H1 (cell line): ENCODE measurements around the gene RIPOR1. TPM values are rescaled to one million over a fixed set of nuclear protein-coding genes. Genes with fewer than 3 reads are reported as not detected.

Experiments
- CTCF ChIA-PET: fragments of 300-600 bp; sonication (Branson Sonifier 250); formaldehyde crosslinking; loops from one replicate; lab custom pipeline; 2021; ENCODE audit not compliant: partially characterized antibody; lab: Charles Lee
- POLR2A ChIA-PET: fragments of 300-600 bp; sonication (Branson Sonifier 250); formaldehyde crosslinking; loops from one replicate; lab custom pipeline; 2021; ENCODE audit warnings: inconsistent platforms; ENCODE audit not compliant: partially characterized antibody; lab: Charles Lee
- DNase-seq, 2 experiments: peaks; one replicate each; pipeline versions ENCODE4 v3.0.0 to v3.0.0-alpha.2; 2010 to 2022; ENCODE audit warnings: low spot score in 2 of 2, low read depth in 1 of 2, mixed read lengths in 1 of 2
- FAIRE-seq: peaks from 2 replicates; lab custom pipeline; 2011; peaks lifted over from hg19 to GRCh38; lab: Jason Lieb, UNC
- H2AFZ ChIP-seq: 2 replicates; pipeline ENCODE4 v1.8.1; 2012; ENCODE audit warnings: low read length, inconsistent platforms
- H2AK5ac ChIP-seq: 2 replicates; pipeline ENCODE4 v1.6.1; 2013; ENCODE audit warnings: low read depth, low read length
- H2BK120ac ChIP-seq: replicated peaks from 2 replicates; pipeline ENCODE3; 2013; ENCODE audit warnings: low read depth, low read length, inconsistent platforms
- H2BK12ac ChIP-seq: 2 replicates; pipeline ENCODE4 v1.6.1; 2013; ENCODE audit warnings: low read depth, low read length
- H2BK15ac ChIP-seq: 2 replicates; pipeline ENCODE4 v1.6.1; 2013; ENCODE audit warnings: low read length
- H2BK20ac ChIP-seq: 2 replicates; pipeline ENCODE4 v1.6.1; 2013; ENCODE audit warnings: low read length
- H2BK5ac ChIP-seq: 2 replicates; pipeline ENCODE4 v1.6.1; 2013; ENCODE audit warnings: low read depth, low read length
- H3K14ac ChIP-seq: 2 replicates; pipeline ENCODE4 v1.6.1; 2013; ENCODE audit warnings: inconsistent platforms; ENCODE audit not compliant: insufficient read length
- H3K18ac ChIP-seq: 2 replicates; pipeline ENCODE4 v1.6.1; 2013; ENCODE audit warnings: low read length; ENCODE audit errors: extremely low read depth
- H3K23ac ChIP-seq: 2 replicates; pipeline ENCODE4 v1.6.1; 2013; ENCODE audit warnings: inconsistent platforms; ENCODE audit not compliant: insufficient read length
- H3K23me2 ChIP-seq: 2 replicates; pipeline ENCODE4 v1.6.1; 2013; ENCODE audit warnings: low read depth, low read length
- H3K27ac ChIP-seq: 2 replicates; pipeline ENCODE4 v1.6.1; 2011; ENCODE audit warnings: low read depth, low read length, inconsistent platforms
- H3K27me3 ChIP-seq, 4 experiments: replicated peaks in 1 of 4; 1 replicate in 1 of 4; 2 replicates in 3 of 4; pipeline versions ENCODE4 v1.6.1 to v1.8.1; 2011 to 2013; ENCODE audit warnings: low read length in 3 of 4, mild to moderate bottlenecking in 3 of 4, inconsistent platforms in 2 of 4, mixed read lengths in 2 of 4, moderate library complexity in 1 of 4; ENCODE audit not compliant: control insufficient read depth in 3 of 4, insufficient read depth in 3 of 4; ENCODE audit errors: extremely low read depth in 1 of 4
- H3K36me3 ChIP-seq, 4 experiments: 2 replicates each; pipeline versions ENCODE4 v1.6.1 to v1.8.1; 2011 to 2013; ENCODE audit warnings: mild to moderate bottlenecking in 4 of 4, low read length in 3 of 4, moderate library complexity in 2 of 4, control low read depth in 1 of 4, inconsistent platforms in 1 of 4; ENCODE audit not compliant: insufficient read depth in 4 of 4, control insufficient read depth in 2 of 4
- H3K4ac ChIP-seq: replicated peaks from 2 replicates; pipeline ENCODE3; 2013; ENCODE audit warnings: low read length, low read depth, mixed read lengths, inconsistent platforms; ENCODE audit not compliant: insufficient read length
- H3K4me1 ChIP-seq, 4 experiments: replicated peaks in 1 of 4; 1 replicate in 1 of 4; 2 replicates in 3 of 4; pipeline versions ENCODE4 v1.6.1 to v1.8.1; 2011 to 2013; ENCODE audit warnings: low read length in 3 of 4, inconsistent platforms in 2 of 4, mixed read lengths in 1 of 4; ENCODE audit not compliant: insufficient read depth in 4 of 4, control insufficient read depth in 3 of 4
- H3K4me2 ChIP-seq, 2 experiments: 2 replicates each; pipeline versions ENCODE4 v1.6.1 to v1.8.1; 2011 to 2013; ENCODE audit warnings: low read depth in 2 of 2, low read length in 2 of 2, control low read depth in 1 of 2, inconsistent platforms in 1 of 2, mild to moderate bottlenecking in 1 of 2; ENCODE audit not compliant: insufficient read depth in 1 of 2
- H3K4me3 ChIP-seq, 4 experiments: fragments of 200-600, 300-600 bp in 1 of 4; sonication (generic), shearing (Covaris generic), sonication (Bioruptor Twin) in 1 of 4; 2 replicates each; pipeline versions ENCODE4 v1.5.1 to v1.8.1; 2011 to 2016; ENCODE audit warnings: low read length in 4 of 4, low read depth in 3 of 4, control low read depth in 2 of 4, inconsistent platforms in 2 of 4, mild to moderate bottlenecking in 2 of 4, mixed read lengths in 1 of 4, moderate library complexity in 1 of 4; ENCODE audit not compliant: insufficient read depth in 2 of 4; ENCODE audit errors: extremely low read depth in 1 of 4
- H3K56ac ChIP-seq: replicated peaks from 2 replicates; pipeline ENCODE3; 2013; ENCODE audit warnings: low read depth, mild to moderate bottlenecking, mixed read lengths, low read length, inconsistent platforms; ENCODE audit not compliant: insufficient read length
- H3K79me1 ChIP-seq: 2 replicates; pipeline ENCODE4 v1.6.1; 2013; ENCODE audit warnings: low read depth, low read length, control low read depth
- H3K79me2 ChIP-seq, 2 experiments: 2 replicates each; pipeline versions ENCODE4 v1.6.1 to v1.8.1; 2012 to 2013; ENCODE audit warnings: low read length in 2 of 2, mild to moderate bottlenecking in 2 of 2, inconsistent platforms in 1 of 2; ENCODE audit not compliant: insufficient read depth in 2 of 2, control insufficient read depth in 1 of 2
- H3K9ac ChIP-seq, 4 experiments: replicated peaks in 1 of 4; 1 replicate in 1 of 4; 2 replicates in 3 of 4; pipeline versions ENCODE4 v1.6.1 to v1.8.1; 2011 to 2013; ENCODE audit warnings: low read depth in 3 of 4, low read length in 3 of 4, control low read depth in 2 of 4, mild to moderate bottlenecking in 2 of 4, moderate library complexity in 2 of 4, inconsistent platforms in 1 of 4; ENCODE audit errors: extremely low read depth in 1 of 4
- H3K9me3 ChIP-seq, 2 experiments: 2 replicates each; pipeline versions ENCODE4 v1.6.1 to v1.8.1; 2012 to 2013; ENCODE audit warnings: mild to moderate bottlenecking in 2 of 2, moderate library complexity in 2 of 2, control low read depth in 1 of 2, inconsistent platforms in 1 of 2, low read depth in 1 of 2, low read length in 1 of 2, mixed read lengths in 1 of 2; ENCODE audit not compliant: insufficient read depth in 2 of 2
- H4K20me1 ChIP-seq, 2 experiments: replicated peaks in 1 of 2; 2 replicates each; pipeline versions ENCODE3 to v1.8.1; 2011 to 2013; ENCODE audit warnings: inconsistent platforms in 2 of 2, low read length in 2 of 2, mild to moderate bottlenecking in 1 of 2; ENCODE audit not compliant: insufficient read depth in 2 of 2, control insufficient read depth in 1 of 2
- H4K5ac ChIP-seq: 2 replicates; pipeline ENCODE4 v1.6.1; 2013; ENCODE audit warnings: low read length, low read depth, mixed read lengths, inconsistent platforms; ENCODE audit not compliant: insufficient read length
- H4K8ac ChIP-seq: 2 replicates; pipeline ENCODE4 v1.8.0; 2013; ENCODE audit warnings: mild to moderate bottlenecking, moderate library complexity, low read length, inconsistent platforms; ENCODE audit not compliant: insufficient read depth; ENCODE audit errors: extremely low read depth
- H4K91ac ChIP-seq: replicated peaks from 2 replicates; pipeline ENCODE3; 2013; ENCODE audit warnings: low read length, mixed read lengths, inconsistent platforms; ENCODE audit not compliant: insufficient read length
- ATF3 ChIP-seq: IDR thresholded peaks from 2 replicates; pipeline ENCODE4 v1.6.1; 2011; ENCODE audit warnings: low read depth, mild to moderate bottlenecking, low read length; ENCODE audit not compliant: insufficient read depth
- CTBP2 ChIP-seq: IDR thresholded peaks from 2 replicates; pipeline ENCODE4 v1.7.0; 2011; ENCODE audit warnings: borderline replicate concordance, mild to moderate bottlenecking, moderate library complexity, mixed read lengths, low read length; ENCODE audit not compliant: insufficient read depth, insufficient read length
- EGR1 ChIP-seq: IDR thresholded peaks from 2 replicates; pipeline ENCODE4 v1.6.1; 2011; ENCODE audit warnings: low read depth, low read length, borderline replicate concordance
- PHF8 ChIP-seq: fragments of 200-600 bp; sonication (generic); conservative IDR thresholded peaks from 2 replicates; pipeline ENCODE4 v1.7.1; 2012; ENCODE audit warnings: low read depth, mild to moderate bottlenecking, inconsistent platforms, low read length, moderate library complexity
- POLR2A ChIP-seq, 2 experiments: IDR thresholded peaks; 1 replicate in 1 of 2; 2 replicates in 1 of 2; pipeline ENCODE4 v1.6.1; 2011; ENCODE audit warnings: low read depth in 2 of 2, low read length in 2 of 2, mild to moderate bottlenecking in 2 of 2; ENCODE audit errors: control extremely low read depth in 1 of 2
- POU5F1 ChIP-seq: IDR thresholded peaks from 2 replicates; pipeline ENCODE4 v1.6.1; 2011; ENCODE audit warnings: low read depth, mild to moderate bottlenecking, low read length, moderate library complexity
- USF2 ChIP-seq: IDR thresholded peaks from 2 replicates; pipeline ENCODE4 v1.6.1; 2011; ENCODE audit warnings: low read length, improper control_type of control experiment
- WGBS, 2 experiments: shearing (Covaris generic) in 1 of 2; methylation state at CpG; one replicate each; pipeline versions ENCODE4 v1.1.6 to v1.1.7; 2013 to 2015; ENCODE audit warnings: low lambda C conversion rate in 2 of 2, mixed read lengths in 2 of 2, inconsistent platforms in 1 of 2, low coverage in 1 of 2, missing lambda C conversion rate in 1 of 2; ENCODE audit not compliant: insufficient replicate concordance in 2 of 2, insufficient coverage in 1 of 2, insufficient read length in 1 of 2; ENCODE audit errors: extremely low coverage in 1 of 2, missing lambda C conversion rate in 1 of 2; 5-methylcytosine and 5-hydroxymethylcytosine counted together
- polyA plus RNA-seq, 7 experiments: library from polyadenylated mRNA; depleted of rRNA in 3 of 7; stranded (reverse) in 5 of 7; unstranded in 2 of 7; fragments of >200 nt in 5 of 7; fragments of 200-250 nt in 2 of 7; gene quantifications; 1 replicate in 5 of 7; 2 replicates in 1 of 7; 4 replicates in 1 of 7; pipeline versions ENCODE4 v1.2.1 to v1.2.3, GENCODE V29; 2011 to 2013; ENCODE audit warnings: missing spikeins in 2 of 7, mixed read lengths in 2 of 7
- total RNA-seq: library from RNA; stranded (reverse); fragmentation: NEBNext Ultra II Directional; extraction: Animal tissue kit (Norgen Biotek cat#: 25700); gene quantifications from 2 replicates; pipeline ENCODE4 v1.2.1, GENCODE V29; 2021

The RIPOR1 gene
- total and polyA plus RNA-seq, 2 of the 8 experiments (the other 6 are each of a cell fraction or from before 2014, with no cell fraction given): 2.7 to 10.1 TPM

GRCh38 chr16:67560827-67561342 is 32.3 kb downstream of the RIPOR1 start:
- H3K56ac ChIP-seq: no peak overlapping the region
- H3K4me1 ChIP-seq: peaks cover 0 to 7% (median 1%) of the 10 kb centered on the region in 4 experiments; a peak in 4 of 7 replicates
- peaks cover 3% of the 10 kb centered on the region for H3K23me2 ChIP-seq
- no peaks in the 10 kb centered on the region for H3K36me3 ChIP-seq
- no peak overlapping the region for H2BK20ac ChIP-seq
- H4K91ac ChIP-seq: no peak overlapping the region
- FAIRE-seq: no peak
- no peak overlapping the region for H2AFZ ChIP-seq
- H3K27ac ChIP-seq: no peak overlapping the region
- POLR2A ChIA-PET: interaction anchor here (1.0 to 8.4 kb wide), 13 partner anchors 10 to 340 kb away, joined by 3 to 105 read pairs (median 5); partner anchors contain the start of genes C16orf86, CARMIL2, ENKD1 and RIPOR1
- no peaks in the 10 kb centered on the region for H3K9me3 ChIP-seq
- H2AK5ac ChIP-seq: no peak overlapping the region
- H4K5ac ChIP-seq: no peak overlapping the region
- H3K4ac ChIP-seq: no peak overlapping the region
- H3K4me3 ChIP-seq: peak overlapping the region; percentile 76 to 88 (median 82); a peak in 5 of 8 replicates
- H3K14ac ChIP-seq: no peak overlapping the region
- no peak overlapping the region for H2BK120ac ChIP-seq
- no peak for DNase-seq
- no peak overlapping the region for H3K18ac ChIP-seq
- no peak overlapping the region for H2BK12ac ChIP-seq
- 96% methylated on average over 8 of the region's 8 CpGs; no CpG with 5 or more reads in 1 of the 2 experiments for WGBS, 2 experiments
- H2BK15ac ChIP-seq: no peak overlapping the region
- H3K23ac ChIP-seq: no peak overlapping the region
- H3K79me2 ChIP-seq: peaks cover 9 to 48% of the 10 kb centered on the region in 2 experiments
- no peaks in the 10 kb centered on the region for H3K27me3 ChIP-seq
- no peak overlapping the region for H2BK5ac ChIP-seq
- CTCF ChIA-PET: interaction anchor here (1.0 to 10.4 kb wide), 9 partner anchors 13 to 103 kb away, joined by 3 to 108 read pairs (median 5); no protein-coding TSS in a partner anchor
- peak overlapping the region in 1 of 4 experiments; percentile 72; a peak in 2 of 7 replicates for H3K9ac ChIP-seq
- peaks cover 0 to 2% of the 10 kb centered on the region in 2 experiments for H4K20me1 ChIP-seq
- no peak overlapping the region for H4K8ac ChIP-seq
- peaks cover 10% of the 10 kb centered on the region for H3K79me1 ChIP-seq
- peak overlapping the region; percentile 81 to 92 for H3K4me2 ChIP-seq
- TF ChIP-seq POLR2A (IDR thresholded peaks at IDR 0.05; ENCODE audit: control extremely low read depth in 1 of 2, low read depth in 2 of 2, low read length in 2 of 2): no peak
- no peak for TF ChIP-seq ATF3
- TF ChIP-seq POU5F1: no peak
- TF ChIP-seq EGR1: no peak
- no peak for TF ChIP-seq USF2
- TF ChIP-seq PHF8: no peak
- TF ChIP-seq CTBP2: no peak
